ENCODE data around the gene MAP4K4.
"Not testable (repeated sequence)": the region's sequence is repeated elsewhere in the genome, so short reads cannot be mapped to it uniquely, and the experiment has no call there.

Gene MAP4K4

DNA sequence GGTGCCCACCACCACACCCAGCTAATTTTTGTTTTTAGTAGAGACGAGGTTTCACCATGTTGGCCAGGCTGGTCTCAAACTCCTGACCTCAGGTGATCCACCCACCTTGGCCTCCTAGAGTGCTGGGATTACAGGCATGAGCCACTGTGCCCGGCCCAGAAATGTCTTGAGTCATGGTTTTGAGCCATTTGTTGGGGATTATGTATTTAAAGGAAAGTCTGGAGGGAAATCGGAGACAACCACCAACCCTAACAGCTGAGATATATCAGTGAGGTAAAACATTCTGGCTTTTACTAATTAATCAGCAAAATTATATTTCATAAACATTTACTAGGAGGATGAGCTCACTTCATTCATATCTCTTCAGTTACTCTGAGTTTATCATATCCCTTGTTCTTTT, 72.2 kb downstream of the MAP4K4 start:
- DNase-seq: not testable (repeated sequence)

- DNase-seq: no peak
Measured at GRCh38 chr2:101770726-101771125, 73.2 kb downstream of the MAP4K4 start.

DNA sequence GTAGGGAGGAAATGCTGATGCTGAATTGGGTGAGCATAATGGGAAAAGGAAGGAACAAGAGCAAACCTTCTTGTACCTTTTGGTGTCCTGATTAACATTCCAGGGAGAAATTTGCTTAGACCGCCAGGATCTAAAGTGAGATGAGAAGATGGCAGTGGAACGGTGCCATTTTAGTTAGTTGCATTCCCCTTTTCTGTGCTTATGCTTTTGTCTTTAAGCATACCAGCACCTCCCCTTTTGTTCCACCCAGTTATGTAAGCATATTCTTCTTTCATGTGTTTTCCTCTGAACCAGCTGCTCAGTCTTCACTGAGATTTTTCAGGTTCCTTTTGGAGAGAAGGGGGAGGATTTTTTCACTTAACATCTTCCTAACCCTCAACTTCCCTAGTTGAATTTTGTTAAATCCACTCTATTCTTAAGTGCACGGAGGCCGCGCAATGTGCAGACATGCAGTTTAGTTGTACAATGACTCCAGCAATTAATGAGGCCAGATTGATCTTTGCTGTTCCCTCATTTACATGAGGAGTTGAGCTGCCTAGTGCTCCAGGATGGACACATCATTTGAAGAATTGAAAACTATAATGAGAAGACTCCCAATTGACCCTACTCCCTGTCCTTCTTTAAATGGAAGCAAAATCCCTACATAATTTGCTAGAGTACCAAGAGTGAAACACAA, 73.9 kb downstream of the MAP4K4 start:
- DNase-seq: no peak

GRCh38 chr2:101771910-101772321, 74.4 kb downstream of the MAP4K4 start:
- DNase-seq: no peak

GRCh38 chr2:101773137-101773536, 75.6 kb downstream of the MAP4K4 start:
- DNase-seq: no peak

- not testable (repeated sequence) for DNase-seq
Measured at GRCh38 chr2:101773961-101774360, 76.5 kb downstream of the MAP4K4 start.

GRCh38 chr2:101775092-101775491, 77.6 kb downstream of the MAP4K4 start:
- DNase-seq: no peak

GRCh38 chr2:101775636-101776035, 78.1 kb downstream of the MAP4K4 start:
- DNase-seq: no peak

GRCh38 chr2:101776172-101777043, 78.9 kb downstream of the MAP4K4 start:
- DNase-seq: no peak

DNA sequence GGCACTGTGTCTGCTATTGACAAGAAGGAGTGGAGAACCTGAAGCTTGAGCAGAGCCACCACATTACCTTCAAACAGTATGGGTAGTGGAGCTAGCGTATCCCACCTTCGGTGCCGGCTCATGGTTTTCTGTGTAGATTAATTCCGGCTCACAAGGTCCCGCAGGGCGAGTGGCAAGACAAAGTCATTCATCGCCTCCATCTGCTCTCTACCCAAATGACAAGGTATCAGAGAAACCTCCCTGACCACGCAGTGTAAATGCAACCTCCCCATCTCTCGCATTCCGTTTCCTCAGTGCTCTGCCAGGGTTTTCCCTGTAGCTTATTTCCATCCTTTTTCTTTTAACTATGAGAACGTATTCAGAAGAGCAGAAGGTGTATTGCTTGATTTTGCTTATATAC, 79.8 kb downstream of the MAP4K4 start:
- DNase-seq: no peak

DNA sequence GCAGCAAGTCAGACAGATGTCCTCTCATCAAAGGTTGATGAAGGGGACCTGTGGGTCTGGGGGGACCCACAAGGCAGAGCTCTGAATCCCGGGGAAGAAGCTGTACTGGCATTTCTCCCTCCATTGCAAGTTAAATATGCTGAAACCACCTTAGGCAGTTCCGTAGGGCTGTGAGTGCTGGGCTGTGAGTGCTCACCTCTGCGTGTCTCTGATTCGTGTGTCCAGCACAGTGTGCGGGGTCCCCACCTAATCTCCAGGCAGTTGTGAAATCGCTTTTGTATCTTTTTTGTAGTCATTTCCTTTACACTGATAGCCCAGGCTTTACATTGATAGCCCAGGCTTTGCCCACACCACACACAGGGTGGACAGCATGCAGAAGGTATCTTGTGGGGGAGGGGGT, 80.6 kb downstream of the MAP4K4 start:
- no peak for DNase-seq

DNA sequence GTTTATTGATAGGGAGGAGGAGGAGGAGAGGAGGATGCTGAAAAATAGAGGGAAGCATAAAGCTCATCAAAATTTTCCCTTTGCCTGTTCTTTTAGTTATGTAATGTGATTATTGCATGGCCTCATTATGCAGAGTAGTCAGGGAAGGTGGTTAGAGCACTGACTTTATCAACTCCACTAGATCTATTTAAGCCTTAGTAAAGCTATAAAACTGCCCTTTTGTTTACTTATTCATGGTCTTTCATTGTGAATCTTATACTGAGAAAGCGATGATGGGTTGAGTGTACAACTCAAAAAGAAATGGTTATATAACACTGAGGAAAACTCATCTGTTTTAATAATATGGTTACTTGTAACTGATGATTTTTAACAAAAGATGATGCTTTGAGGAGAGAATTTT, 81.7 kb downstream of the MAP4K4 start:
- DNase-seq: no peak

- DNase-seq: no peak
Measured at GRCh38 chr2:101779656-101780055, 82.1 kb downstream of the MAP4K4 start.

DNA sequence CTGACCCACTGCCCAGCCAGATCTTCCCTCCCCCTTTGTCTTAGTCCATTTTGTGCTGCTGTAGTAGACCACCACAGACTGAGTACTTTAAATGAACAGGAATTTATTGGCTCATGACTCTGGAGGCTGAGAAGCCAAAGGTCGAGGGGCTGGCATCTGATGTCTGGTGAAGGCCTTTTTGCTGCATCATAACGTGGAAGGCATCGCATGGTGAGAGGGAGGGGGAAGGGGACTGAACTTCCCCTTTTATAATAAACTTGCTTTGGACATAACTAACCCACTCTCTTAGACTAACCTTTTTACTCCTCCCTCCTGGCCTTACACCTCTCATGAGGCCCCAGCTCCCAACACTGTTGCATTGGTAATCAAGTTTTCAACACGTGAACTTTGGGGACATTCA, 83.8 kb downstream of the MAP4K4 start:
- DNase-seq: no peak

DNA sequence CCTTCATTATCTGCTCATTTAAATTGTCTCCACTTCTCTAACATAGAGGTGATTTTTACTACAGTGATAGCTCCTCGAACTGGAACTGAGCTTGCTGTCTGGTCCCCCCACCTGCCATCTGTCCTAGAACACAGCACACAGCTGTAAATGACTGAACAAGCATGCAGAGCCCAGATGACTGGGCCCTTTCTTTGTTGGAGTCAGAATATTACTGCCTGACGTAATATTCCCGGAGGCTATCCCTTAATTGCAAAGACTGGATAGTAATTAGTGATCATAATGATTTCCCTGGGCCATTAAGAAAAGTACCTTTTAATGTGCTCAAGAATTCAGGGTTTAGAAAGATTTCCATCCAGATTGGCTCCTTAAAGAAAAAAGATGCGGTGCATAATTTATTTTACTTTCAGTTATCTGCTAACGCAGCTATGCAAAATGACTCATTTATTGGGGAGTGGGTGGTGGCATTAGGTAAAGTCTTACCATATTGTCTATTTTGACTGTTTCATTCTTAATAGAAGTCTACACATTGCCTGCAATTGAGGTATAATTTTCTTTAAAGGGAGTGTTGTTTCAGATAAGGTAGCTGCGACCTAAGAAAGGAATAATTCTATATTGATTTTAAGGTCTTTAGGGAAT, 84.4 kb downstream of the MAP4K4 start:
- no peak for DNase-seq

- no peak for DNase-seq
Measured at GRCh38 chr2:101782427-101782792, 84.9 kb downstream of the MAP4K4 start.

- no peak for DNase-seq
Measured at GRCh38 chr2:101787097-101787496, 89.6 kb downstream of the MAP4K4 start.

DNA sequence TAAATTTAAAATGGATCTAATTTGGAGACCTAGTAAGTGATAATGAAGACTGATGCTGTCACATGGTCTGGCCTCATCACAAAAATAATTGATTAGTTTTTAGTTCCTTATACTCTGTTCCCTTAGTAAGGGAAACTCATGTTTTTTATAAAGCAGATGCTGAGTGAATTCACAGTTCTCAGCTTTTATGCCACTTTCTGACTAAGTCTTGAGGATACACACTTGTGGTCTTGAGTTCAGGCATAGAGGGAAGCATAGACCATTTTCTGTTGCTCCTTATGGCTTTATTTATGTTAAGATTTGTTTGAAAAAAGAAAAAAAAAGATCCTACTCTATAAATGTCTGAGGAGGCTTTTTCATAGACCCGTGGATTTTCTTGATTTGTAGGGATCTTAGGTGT, 91.1 kb downstream of the MAP4K4 start:
- DNase-seq: no peak

GRCh38 chr2:101788995-101789970, 91.8 kb downstream of the MAP4K4 start:
- DNase-seq: no peak

DNA sequence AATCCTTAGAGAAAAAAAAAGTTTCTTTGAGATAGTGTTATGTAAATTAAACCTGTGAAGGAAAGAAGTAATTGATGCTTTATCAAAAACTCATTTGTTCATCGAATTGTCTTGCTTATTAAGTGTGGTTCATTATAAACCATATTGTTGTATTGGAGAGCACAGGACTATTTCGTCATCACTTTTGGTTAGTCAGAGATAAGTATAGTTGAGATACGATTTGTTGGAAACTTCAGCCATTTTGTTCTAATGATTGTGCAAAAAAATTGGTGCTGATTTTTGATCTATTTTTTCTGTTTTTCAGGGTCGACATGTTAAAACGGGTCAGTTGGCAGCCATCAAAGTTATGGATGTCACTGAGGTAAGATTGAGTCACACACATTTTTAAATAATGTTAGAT, 92.9 kb downstream of the MAP4K4 start:
- DNase-seq: no peak

GRCh38 chr2:101790857-101791256, 93.3 kb downstream of the MAP4K4 start:
- no peak for DNase-seq

DNA sequence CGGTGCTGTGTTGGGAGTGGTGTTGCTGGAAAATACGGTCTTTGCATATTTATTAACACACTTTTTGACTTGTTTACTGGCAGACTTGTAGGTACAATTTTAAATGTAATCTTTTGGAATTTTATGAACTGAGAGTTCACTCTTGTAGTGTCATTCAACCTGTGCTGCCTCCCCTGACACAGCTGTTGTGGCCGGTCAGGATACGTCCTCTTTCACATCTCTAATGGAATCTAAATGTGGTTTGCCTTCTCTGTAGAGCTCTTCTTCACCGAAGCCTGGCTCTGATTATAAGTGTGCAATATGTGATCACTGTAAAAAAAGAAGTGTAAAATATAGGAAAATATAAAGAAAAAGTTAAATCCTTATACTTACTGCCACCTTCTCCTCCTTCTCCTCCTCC, 94.7 kb downstream of the MAP4K4 start:
- no peak for DNase-seq
